ENCODE results near the gene SYNC.
"Not testable (repeated sequence)": the region's sequence is repeated elsewhere in the genome, so short reads cannot be mapped to it uniquely, and the experiment has no call there.

SYNC gene

DNA sequence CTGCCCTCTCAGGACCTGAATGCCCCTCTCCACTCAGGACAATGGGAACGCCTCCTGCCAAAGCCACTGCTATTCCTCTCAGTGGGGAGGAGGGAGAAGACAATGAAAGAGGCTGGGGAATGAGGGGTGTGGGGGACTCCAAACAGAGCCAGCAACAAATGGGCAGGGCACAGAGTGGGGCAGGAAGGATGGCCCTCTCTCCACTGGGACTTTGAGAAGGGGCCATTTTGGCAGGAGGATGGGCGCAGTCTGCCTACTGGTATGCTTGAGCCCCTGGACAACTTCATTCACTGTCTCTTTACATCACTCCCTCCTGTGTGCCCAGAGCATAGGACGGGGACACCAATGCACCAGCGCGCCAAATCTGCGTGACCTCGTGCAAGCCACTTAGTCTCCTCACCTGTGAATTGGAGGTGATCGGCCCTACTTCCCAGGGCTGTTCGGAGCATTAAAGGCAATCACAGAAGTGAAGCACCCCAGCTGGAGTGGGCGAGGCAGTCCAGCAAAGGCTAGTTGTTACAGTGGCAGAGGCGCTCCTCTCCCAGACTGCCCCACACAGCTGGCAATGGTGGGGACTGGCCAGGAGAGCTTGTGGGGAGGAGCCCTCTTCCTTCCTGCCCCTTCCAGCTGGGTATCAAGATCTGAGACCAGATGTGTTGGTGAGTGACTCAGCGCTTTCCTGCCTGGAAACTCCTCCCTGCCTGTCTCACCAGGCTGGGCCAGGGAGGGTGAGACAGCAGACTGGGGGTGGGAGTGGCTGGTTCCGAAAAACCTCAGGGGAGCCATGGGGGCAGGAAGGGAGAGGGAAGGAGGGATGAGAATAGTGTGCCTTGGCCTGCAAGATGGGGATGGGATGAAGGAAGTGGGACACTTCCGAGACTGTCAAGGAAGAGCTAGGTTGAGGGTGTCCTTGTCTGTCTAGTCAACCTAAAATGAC, 22.4 kb upstream of the SYNC start:
- no peak for DNase-seq

DNA sequence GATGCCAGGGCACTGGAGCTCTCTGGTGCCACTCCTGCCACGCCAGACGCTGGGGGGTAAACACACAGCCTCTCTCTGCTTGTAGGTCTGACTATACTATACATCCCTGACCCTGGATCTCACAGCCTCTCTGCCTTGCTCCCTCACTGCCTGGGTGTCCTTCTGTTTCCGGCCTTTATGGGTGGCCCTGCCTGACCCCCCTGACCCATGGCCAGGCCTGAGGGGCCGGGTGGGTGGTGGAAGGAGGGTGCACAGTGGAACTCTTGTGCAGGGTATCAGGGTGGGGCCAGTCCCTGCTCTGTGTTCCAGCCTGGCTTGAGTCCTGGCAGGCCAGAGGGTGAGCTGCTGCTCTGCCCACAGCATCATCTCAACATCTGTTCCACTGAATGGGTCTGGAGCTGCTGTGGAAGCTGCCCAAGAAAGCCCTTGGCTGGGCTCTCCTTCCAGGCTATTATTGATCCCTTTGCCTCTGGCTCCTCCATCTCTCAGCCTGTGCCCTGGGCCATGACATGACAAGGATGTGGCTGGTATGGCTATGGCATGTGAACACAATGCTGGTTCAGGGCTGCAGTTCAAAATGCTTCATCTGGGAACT, 17.2 kb upstream of the SYNC start:
- DNase-seq: no peak

DNA sequence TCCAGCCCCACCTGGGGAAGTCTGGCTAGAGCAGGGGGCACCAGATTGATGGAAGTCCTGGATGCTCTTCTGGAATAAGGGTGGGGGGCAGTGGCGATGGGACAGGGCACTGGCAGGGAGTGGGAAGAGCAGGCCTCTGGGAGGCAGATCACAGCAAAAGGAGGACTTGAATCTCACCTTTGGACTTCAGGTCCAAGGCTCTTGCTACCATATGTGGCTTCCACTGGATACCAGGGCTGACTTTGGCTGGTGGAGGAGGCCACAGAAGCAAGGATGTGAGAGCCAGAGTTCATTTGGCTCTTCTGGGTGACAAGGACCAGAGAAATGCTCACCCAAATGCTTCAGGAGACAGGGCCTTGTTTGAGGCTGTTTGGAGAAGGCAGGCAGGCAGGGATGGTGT, 16.0 kb upstream of the SYNC start:
- DNase-seq: no peak

DNA sequence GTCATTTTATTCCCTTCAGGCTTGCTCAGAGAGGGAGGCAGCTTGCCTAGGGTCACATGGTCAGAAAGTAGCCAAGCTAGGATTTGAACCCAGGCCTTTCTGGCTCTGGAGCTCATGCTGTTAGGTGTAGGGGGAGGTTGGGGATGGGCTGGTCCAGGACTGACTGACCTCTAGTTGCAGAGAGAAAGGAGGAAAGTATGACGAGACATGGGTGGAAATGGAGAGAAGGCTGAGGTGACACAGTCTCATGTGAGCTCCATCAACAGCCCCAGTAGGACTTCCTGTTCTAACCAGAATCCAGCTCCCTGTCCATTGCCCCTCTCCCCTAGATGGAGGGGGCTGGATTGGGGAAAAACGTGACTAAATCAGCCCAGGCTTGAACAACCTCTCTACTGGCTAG, 15.5 kb upstream of the SYNC start:
- DNase-seq: no peak

DNA sequence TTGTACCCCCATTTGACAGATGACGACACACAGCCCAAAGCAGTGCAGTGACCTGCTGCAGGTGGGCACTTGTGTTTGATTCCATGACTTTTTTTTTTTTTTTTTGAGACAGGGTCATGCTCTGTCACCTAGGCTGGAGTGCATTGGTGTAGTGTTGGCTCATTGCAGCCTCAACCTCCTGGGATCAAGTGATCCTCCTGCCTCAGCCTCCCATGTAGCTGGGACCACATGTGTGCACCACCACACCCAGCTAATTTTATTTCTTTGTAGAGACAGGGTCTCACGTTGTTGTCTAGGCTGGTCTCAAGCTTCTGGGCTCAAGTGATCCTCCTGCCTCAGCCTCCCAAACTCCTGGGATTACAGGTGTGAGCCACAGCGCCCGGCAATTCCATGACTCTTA, 14.9 kb upstream of the SYNC start:
- DNase-seq: no peak

DNA sequence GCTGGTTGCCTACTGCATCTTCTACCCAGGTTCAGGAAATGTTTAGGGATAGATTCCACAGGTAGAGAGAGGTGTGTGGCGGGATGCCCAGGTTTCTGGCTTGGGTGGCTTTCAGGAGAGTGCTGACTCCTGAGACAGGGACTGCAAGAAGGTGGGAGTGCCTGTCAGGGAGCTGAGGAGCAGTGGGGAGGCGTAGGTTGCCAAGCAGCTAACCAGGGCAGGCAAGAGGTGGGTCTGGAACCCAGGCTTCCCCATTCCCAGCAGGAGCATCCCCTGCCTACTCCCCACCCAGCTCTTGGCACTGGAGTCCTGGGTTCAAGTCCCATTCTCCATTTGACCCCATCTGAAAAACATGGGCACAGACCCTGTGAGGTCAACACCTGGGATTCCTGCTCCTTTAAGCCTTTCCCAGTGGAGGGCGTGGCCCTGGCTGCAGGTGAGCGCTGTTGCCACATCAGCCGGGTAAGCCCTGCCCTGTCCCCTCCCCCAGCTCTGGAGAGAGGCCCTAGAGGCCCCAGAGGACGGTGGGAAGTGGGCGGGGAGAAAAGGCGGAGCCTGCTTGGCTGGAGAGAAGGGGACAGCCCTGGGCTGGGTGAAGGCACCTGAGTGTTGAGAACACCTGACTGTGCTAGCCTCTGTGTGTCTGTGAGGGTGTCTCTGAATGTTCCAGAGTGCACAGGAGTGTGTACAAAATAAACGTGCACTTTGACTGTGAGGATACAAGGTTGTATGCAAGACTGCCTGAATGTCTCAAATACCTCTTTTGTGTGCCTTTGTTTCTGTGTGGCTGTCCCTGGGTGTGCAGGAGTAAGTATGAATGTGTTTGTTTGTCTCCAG, 14.0 kb upstream of the SYNC start:
- DNase-seq: peak; percentile 60

DNA sequence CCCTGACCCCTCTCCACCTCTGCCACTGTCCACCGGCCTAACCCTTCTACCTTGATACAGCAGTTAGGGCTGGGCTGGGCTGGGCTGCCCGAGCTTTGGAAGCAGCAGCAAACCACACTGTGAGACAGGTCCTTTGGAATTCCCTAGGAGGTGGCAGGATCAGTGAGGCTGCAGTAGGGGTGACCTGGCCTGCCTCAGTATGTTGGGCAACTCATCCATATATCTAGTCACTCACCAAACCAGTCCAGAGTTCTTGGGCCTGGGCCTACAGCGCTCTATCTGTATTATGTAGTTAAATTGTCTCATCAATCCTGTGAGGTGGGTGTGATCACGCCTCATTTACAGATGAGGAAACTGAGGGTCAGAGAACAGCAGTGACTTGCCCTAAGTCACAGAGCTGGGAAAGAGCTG, 13.3 kb upstream of the SYNC start:
- DNase-seq: no peak

DNA sequence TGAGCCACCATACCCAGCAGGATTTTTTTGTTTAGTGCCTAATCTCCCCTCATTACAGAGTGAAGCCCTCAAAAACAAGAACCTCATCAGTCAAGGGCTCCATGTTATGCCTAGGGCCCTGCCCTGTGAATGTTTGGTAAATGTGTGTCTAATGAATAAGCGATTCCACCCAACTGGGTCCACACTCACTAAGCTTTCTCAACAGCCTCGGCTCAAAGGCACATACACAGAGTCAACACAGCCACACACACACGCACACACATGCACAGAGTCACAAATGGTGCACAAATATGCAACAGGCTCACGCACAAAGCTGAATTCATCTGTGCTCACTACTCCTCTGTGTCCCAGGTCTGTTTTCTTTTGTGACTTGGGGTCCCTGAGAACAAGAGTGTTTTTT, 11.7 kb upstream of the SYNC start:
- DNase-seq: no peak

DNA sequence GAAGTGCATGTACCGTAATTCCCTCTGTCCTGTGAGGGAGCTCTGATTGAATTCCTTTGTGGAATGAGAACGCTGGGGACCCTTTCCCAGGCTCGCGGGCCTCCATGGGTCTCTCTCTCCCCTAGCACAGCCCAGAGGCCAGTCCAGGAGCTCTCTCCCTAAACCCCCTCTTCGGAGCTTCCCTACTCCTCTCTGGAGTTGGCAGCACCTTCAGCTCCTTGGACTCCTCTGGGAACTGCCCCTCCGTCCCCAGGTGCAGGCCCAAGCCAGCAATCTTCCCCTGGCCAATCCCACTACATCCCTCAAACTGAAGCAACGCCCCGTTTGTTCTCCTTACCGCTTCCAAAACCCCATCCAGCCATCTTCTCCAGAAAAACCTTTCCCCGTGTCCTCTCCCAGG, 10.5 kb upstream of the SYNC start:
- DNase-seq: no peak

DNA sequence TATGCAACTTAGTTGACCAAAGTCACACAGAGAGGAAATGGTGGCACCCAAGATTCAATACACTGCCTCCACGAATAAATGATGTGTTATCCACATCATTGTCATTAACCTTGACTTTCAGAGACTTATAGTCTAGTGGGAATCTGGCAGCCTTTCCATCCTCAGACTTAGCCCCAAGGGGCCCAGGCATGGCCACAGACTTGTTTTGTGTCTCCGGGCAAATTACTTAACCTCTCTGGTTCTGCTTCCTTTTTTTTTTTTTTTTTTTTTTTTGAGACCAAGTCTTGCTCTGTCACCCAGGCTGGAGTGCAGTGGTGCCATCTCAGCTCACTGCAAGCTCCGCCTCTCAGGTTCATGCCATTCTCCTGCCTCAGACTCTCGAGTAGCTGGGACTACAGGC, 8.7 kb upstream of the SYNC start:
- DNase-seq: not testable (repeated sequence)

DNA sequence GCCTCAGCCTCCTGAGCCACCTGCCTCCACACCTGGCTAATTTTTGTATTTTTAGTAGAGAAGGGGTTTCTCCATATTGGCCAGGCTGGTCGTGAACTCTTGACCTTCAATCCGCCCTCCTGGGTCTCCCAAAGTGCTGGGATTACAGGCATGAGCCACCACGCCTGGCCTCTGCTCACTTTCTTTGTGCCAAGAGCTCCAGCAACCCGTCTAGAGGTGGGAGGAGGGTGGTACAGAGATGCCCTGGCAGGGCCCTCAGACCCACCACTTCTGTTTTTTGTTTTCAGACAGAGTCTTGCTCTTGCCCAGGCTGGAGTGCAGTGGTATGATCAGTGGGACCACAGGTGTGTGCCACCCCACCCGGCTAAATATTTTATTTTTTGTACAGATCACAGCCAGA, 6.9 kb upstream of the SYNC start:
- DNase-seq: no peak

DNA sequence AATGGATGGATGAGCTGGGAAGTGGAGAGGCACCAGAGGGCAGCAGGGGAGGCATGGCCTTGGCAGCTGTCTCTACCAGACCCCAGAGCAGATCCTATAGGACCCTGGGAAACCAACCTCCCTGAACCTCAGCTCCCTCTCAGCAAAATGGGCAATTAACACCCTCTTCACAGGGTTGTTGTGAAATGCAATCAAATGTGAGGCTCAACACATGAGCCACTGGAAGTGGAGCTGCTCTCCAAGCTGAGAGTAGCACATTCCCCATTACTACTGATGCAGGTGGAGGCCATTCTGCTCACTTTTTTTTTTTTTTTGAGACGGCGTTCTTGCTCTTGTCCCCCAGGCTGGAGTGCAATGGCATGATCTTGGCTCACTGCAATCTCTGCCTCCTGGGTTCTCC, 6.5 kb upstream of the SYNC start:
- DNase-seq: no peak

DNA sequence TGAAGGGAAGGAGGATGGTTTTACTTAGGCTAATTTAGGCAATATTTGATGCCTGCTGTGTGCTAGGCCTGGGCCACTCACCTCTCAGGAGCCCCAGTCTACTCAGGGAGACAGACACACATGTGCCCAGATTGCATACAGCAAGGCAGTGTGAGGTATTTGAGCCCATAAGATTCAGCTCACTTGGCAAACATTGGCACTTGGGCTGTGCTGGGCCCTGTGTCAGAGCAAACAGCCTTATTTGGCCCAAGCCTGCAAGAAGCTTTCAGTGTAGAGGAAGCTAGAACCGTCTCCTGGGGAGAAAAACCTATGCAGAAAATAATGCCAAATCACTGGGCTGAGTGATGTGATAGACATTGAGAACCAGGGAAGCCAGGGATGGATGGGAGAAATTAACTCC, 3.9 kb upstream of the SYNC start:
- no peak for DNase-seq

DNA sequence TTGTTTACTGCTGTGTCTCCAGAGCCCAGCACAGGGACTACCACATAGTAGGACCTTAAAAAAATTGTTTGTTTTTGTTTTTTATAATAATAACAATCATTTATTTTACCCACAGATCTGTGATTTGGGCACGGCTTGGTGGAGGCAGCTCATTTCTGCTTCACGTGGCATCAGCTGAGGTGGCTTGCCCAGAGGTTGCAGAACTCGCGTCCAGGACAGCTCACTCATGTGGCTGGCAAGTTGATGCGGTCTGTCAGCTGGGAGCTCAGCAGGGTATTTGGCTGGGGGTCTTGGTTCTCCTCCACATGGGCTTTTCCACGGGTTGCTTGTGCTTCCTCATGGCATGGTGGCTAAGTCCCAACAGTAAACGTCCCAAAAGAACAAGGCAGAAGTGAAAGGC, 2.9 kb upstream of the SYNC start:
- DNase-seq: no peak

DNA sequence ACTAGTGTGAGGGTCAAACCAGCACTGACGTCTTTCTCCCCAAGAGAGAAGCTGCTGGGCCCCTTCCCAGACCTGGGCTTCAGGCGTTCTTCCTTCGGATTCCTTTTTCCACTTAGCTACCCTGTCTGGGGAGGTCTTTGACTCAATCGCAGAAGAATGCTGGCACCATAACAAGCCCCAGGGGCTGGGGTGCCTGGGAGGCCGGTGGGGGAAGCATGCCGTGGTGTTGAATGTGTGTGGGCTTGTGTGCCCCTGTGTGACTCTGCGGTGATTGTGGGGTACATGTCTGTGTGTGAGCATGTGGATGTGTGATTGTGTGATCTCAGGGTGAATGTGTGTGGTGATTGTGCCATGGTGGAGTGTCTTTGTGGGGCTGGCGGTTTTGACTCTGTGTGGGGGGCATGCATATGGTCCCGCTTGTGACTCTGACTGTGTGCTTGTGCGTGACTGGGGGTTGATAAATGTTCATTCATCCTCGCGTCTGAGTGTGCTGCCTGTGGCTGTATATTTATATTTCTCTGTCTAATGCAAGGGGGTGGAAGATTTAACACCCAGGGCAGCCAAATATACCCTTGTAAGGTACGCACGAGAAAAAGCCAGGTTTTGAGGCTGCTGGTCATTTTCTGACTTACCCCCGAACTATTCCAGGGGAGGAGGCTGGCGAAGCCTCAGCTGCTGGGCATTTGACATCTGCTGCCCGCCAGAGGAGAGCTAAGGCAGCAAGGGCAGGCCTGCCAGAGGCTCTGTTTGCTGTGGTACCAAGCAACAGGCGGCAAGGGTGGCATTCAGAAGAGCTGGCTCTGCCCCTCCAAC, 1.1 kb upstream of the SYNC start:
- no peak for DNase-seq

DNA sequence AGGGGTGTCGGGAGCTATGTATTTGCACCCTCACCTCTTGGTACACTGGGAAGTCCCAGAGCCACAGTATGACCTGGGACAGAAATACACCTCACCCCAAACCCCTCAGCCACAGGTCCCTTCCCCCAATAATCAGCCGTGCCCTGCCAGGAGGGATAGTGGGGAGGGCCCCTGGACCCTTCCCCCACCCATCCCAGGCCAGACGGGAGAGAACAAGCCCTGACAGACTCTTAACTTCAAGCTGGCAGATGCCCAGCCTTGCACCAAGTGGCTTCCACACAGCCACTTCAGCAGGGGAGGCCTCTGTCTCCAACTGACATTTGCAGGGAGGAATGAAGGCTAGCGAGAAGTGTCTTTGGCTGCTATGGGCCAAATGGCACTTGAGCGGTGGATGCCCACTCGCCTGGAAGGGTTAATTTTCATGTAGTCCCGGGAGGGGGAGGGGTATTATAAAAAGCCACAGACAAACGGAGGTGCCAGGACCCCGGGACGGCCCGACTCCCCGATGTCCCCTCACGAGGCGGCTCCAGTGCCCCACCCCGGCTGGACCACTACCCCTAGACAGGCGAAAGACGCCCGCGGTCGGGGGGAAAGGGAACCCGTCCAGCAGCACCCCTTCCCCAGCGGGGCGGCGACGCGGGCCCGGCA, 495 bp downstream of the SYNC start:
- no peak for DNase-seq

DNA sequence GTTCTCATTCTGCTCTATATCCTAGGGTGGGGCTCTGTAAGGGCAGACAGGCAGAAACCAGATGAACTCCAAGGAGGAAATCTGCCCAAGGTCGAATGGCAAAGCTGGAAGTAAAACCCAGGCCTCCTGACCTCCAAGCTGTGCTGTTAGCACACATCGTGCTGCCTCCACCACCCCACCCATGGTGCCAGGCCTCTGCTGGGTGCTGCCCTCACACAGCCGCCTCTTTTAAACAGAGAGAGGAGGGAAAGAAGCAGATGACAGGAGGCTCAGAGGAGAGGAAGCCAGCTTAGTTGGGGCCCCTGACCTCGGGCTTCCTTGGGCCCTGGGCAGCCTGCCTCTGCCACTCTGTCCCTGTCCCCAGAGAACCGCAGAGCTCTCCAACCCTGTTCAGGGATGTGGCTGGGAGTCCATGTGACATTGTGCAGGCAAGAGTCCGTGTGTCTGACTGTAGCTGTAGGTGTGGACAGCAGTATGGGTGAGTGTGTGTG, 1.1 kb downstream of the SYNC start:
- DNase-seq: no peak

DNA sequence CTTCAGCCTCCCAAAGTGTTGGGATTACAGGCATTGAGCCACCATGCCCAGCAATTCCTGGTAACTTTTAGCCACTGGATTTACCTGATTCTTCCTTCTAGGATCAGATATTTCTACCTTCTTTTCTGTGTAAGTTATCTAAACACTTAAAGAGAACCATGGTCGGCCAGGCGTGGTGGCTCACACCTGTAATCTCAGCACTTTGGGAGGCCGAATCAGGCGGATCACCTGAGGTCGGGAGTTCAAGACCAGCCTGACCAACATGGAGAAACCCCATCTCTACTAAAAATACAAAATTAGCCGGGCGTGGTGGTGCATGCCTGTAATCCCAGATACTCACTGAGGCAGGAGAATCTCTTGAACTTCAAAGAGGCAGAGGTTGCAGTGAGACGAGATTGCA, 5.6 kb downstream of the SYNC start:
- not testable (repeated sequence) for DNase-seq

DNA sequence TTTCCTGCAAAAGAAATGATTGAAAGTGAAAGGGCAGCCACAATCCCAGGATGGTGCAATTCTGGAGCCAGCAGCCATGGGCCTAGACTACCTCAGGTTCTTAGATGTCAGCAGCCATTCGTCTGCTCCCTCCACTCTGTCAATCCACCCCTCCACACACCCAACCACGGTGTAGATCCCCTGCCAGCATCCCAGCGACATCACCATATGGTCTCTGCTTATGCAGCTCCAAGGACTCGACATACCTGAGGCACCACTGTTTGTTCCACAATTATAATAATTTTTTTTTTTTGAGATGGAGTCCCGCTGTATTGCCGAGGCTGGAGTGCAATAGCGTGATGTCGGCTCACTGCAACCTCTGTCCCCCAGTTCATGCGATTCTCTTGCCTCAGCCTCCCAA, 6.5 kb downstream of the SYNC start:
- no peak for DNase-seq

DNA sequence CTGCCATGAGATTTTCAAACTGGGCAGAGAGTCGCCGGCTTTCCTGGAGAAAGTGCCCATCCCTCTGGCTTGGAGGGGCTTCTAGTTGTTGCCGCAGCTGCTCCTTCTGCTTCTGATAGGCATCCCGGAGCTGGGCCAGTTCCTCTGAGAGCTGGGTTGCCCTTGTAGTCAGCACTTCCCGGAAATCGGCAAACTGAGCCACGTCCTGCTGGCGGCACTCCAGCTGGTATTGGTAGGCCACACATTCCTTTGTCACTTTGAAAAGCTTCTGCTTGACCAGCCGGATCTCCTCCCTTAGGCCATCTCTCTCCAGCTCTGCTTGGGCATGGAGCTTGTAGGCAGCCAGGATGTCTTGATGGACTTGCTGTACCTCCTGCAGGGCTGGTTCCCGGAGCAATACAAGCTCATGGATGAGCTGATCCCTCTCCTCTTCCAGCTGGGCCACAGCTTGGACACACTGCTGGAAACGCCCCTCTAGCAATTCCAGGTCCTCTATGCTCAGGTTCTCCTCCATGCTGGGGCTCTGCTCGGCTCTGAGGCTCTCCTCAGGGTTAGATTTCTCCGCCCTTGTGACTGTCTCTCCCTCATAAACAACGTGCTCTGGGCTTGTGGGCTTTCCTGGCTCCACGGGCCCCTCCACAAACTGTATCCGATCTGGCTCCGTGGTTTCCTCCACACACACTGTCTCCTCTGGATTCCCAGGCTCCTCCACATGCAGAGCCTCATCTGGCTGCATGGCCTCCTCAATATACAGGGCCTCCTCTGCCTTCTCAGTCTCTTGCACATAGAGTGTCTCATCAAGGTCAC, 7.3 kb downstream of the SYNC start:
- no peak for DNase-seq

DNA sequence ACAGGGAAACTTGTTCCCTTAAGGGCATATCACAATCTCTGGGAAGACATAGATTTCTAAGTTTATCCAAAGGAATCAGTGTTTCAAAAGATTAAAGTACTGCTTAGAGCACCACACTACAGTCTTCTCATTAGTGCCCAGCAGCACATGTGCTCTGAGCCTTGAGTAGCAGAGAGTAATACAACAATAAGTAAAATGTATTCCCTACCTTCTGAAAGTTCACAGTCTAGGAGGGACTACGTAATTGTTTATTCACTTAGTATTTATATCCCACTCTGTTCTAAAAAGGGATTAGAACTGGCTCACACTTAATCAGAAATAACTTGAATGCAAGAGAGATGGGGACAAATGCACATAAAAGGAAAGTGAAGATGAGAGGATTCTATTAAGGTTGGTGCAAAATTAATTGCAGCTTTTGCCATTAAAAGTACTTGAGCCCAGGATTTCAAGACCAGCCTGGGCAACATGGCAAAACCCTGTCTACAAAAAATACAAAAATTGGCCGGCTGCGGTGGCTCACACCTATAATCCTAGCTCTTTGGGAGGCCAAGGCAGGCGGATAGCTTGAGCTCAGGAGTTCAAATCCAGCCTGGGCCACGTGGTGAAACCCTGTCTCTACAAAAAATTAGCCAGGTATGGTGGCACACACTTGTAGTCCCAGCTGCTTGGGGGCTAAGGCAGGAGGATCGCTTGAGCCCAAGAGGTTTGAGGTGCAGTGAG, 9.0 kb downstream of the SYNC start:
- no peak for DNase-seq

All from activated CD4-positive, CD25-positive, alpha-beta regulatory T cell treated with anti-CD3 and anti-CD28 coated beads, Interleukin-2, amount 50 U/mL, for 72 hours (primary cell).